GM18526 (cell line): ENCODE data around the gene PLEKHH1.

Experiments
- POLR2A ChIP-seq: IDR thresholded peaks from 3 replicates; pipeline ENCODE4 v1.6.1; 2011; ENCODE audit not compliant: insufficient read length; ENCODE audit errors: extremely low read depth

Gene PLEKHH1

DNA sequence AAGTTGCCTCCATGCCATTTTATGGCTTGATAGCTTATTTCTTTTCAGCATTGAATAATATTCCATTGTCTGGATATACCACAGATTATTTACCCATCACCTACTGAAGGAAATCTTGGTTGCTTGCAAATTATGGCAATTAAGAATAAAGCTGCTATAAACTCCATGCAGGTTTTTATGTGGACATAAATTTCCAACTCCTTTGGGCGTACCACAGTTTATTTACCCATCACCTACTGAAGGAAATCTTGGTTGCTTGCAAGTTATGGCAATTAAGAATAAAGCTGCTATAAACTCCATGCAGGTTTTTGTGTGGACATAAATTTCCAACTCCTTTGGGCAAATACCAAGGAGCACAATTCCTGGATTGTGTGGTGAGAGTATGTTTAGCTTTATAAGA is 12.6 kb upstream of the PLEKHH1 start:
- no peak for TF ChIP-seq POLR2A

DNA sequence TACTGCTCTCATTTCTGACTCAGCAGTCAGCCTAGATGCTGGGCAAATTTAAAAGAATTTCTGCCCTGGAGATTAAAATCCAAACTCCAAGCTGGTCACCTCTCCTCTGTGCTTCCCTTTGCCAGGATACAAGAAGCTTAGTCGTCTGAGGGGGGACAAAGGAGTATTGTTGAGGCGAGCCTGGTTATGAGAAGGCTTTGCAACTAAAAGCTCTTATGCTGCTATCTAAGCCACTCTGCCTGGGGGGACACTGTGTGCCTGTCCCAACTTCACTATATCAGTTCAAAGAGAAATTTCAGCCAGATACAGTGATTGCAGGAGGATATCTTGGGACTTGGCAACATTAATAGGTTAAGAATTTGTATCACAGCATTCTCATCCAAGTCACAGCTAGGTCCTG is 10.8 kb upstream of the PLEKHH1 start:
- TF ChIP-seq POLR2A = no peak

DNA sequence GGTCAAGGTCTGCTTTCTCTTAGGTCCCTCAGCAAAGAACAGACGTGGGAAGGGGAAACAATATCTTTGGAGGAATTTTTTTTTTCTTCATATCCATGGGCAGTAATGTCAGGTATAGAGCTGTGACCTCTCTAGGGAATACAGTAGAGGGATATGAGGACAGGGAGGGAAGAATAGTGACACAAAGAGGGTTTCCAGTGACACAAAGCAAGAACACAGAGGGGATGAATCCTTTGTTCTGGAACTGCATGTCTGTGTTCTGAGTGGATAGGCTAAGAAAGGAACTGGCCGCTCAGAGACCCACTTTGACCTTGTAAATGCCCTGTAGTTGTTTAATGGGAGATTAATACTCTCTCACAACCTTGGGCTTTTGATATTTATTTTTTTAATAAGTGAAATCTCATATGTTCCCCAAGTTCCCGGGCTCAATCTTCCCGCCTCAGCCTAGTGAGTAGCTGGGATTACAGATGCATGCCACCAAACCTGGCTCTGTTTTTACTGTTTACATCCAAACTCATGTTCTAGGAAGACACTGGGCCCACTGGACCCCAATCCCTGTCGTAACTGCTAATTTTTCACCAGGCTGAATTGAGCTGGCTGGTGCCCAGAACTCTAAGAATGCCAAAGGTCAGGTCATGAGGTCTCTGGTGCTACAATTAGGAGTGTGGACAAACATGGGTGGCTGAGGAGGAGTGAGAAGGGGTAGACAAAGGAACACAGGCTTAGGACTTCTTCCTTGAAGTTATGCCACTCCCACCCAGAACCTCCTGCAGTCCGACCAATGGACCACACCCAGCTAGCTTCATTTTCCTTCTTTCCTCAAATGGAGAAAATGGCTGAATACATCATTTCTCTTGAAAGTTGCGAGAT is 9.1 kb upstream of the PLEKHH1 start:
- no peak for TF ChIP-seq POLR2A

DNA sequence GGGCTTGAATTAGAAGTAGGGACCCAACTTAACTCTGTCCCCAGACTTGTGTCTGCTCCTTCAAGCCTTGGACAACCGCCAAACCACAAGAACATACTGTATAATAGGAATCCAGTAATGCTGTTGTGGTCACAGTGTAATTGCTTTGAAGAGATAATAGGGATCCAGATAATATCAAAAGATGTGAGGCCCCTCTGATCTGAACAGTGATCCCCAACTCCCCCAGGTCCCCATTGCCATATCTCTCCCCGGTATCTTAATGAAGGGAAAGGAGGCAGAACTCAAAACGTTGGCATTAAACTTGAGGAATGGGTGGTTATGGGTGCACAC is 8.5 kb upstream of the PLEKHH1 start:
- TF ChIP-seq POLR2A = no peak

DNA sequence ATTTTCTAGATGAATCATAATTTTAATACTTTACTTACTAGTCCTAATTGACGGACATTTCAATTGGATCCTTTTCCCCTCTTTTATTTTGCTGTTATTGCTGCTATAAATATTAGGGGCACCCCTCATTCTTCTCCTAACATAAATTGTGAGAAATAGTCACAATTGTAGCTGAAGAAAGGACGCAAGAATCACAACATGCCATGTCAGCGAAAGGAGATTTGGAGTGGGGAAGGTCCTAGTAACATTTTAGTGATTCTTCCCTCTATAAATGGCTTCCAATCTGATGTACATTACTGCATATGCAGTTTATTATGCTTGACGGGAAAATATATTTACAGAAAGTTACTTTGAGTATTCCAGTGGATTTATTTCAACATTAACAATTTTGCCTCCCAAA is 7.7 kb upstream of the PLEKHH1 start:
- no peak for TF ChIP-seq POLR2A

DNA sequence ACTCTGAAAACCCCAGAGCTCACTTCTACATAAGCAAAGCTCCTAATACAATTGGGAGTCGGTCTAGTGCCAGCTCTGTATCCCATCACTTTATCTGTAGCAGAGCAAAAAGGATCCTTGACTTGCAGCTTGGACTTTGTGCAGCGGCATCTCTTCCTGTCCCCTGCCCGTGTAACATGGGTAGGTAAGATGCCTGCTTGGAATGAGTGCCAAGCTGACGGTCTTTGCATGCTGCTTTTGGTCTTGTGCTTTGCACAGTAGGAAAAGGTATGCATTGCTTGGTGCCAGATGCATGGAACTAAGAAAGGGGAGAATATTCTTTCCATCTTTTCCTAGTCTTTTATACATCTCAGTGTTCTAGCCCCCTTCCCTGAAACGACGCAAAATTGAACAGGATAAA is 6.9 kb upstream of the PLEKHH1 start:
- no peak for TF ChIP-seq POLR2A

DNA sequence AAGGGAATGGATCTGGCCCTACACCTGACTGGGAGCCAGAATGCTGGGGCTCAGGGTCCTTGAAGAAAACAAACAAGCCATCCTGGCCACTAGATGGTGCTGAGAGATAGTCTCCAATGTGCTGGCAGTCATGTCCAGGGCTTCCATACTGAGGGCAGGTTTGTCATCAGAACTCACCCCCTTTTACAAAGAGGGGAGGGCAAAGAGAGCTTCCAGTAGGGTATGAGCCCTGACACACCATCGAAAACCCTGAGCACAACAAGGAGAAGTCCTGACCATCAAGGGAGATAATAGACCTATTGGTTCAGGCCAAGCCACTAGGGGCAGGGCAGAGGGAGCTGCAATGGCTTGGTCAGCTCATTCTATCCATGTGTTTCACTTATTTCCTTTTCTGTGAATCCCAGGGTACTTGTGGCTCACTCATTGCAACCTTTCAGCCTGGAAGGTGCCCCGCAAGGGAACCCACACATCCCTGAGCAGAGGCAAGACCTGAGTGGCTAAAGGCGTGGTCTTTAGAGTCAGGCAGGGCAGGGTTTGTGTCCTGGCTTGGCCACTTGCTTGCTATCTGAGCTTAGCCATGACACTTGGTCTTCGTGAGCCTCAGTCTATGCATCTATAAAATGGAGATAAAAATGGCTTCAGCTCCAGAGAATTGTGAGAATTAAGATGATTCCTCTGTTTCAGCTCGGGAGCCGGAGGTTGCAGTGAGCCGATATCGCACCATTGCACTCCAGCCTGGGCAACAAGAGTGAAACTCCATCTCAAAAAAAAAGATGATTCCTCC is 6.2 kb upstream of the PLEKHH1 start:
- TF ChIP-seq POLR2A = no peak

DNA sequence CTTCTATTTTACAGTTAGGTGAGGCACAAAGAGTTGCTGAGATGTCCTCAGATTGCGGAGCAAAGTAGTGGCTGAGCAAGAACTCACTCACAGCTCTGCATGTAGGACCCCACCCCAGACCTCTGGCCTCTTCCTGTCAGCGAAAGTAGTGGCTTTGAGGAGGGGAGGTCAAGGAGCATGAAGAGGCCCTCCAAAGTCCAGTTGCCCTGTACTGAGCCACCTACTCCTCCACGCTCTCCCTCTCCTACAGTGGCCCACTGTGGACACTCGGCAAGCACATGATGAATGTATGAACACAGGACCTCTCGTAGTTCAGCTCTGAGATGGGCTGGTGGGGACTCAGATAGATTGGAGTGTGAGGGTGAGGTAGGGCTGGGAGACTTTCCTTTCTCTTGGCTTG is 5.3 kb upstream of the PLEKHH1 start:
- no peak for TF ChIP-seq POLR2A

DNA sequence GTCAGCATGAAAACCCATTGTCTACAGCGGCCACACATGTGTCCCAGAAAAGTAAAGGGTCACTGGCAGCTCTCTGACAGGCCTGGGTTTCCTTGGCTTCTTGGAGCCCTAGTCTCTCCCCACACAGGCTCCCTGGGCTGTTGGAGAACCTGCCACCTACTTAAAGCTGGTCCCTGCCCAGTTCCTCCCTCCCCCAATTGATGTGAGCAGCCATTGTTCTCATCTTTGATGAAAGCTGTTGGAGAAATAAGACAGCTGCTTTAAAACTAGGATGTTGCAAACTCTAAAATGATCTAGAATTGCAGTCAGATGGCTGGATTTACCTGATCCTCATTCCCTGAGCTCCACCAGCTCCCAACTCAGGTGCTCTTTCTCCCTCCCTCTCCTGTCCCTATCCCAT is 4.8 kb upstream of the PLEKHH1 start:
- no peak for TF ChIP-seq POLR2A

DNA sequence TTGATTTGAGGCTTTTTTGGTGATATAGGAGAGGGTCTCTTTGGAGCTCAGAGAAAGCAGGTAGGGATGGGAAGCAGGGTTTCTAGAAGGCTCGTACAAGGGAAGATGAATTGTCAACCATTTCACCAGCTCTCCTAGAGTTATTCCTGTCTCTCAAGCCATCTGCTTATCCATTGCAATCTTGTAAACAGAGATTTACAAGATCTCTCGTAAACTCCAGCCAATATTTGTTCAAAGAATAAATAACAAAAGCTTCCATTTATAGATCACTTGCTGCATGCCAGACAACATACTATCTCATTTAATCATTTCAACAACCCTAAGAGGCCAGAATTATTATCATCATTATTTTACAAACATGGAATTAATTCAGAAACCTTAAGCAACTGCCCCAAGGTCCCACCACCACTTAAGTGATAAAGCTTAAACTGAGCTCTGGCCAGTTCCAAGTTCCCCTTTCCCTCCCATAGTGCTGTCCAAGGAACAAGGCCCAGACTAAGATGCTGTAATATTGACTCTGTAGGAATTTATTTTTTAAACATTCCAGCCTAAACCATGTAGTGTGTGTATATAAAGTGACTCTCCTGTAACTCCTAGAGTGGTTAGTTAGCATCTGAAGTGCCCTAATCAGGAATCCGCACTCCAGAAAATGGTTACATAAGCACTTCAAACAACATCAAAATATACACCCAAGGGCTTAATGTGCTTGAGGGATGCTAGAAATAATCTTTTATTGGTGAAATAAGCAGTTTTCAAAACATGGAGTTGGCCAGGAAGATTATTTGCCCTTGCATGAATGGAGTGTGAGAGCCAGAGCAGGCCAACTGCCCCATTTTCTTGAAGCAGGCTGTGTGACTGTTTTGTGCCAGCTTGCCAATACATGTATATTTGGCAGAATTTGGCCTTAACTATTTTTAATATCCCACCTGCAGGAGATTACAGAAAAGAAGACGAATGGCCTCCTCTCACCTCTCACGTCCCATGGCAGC is 2.8 kb upstream of the PLEKHH1 start:
- no peak for TF ChIP-seq POLR2A

DNA sequence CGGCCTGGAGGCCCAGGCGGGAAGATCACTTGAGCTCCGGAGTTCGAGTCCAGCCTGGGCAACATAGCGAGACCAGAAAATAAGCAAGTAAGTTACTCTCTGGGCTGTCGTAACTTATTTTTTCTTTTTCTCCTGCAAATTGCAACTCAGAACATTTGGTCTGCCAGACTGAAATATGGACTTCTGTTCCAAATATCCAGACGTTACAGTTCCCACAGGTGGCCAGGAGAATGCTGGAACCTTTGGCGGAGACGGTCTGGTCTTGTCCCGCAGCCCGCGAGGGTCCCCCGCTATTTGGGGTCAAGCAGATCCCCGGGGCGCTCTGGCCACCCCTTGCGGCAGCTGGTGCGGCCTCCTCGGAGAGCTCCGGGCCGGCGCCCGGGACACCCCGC is 488 bp upstream of the PLEKHH1 start:
- TF ChIP-seq POLR2A = no peak

DNA sequence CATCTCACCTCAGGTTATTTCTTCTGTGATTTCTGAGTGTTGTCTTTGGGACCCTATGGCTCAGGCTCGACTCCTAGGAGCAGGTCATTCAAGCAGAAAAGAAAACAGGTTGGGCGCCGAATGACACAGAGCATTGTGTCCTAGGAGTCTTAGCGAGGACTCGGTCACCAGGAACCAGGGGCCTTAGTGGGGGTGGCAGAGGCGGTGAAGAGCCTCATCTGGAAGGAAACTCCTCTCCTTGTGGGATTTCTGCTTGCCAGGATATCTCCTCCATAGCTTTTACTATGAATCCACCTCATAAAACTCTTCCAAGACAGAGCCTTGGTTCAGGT is 630 bp downstream of the PLEKHH1 start:
- no peak for TF ChIP-seq POLR2A

DNA sequence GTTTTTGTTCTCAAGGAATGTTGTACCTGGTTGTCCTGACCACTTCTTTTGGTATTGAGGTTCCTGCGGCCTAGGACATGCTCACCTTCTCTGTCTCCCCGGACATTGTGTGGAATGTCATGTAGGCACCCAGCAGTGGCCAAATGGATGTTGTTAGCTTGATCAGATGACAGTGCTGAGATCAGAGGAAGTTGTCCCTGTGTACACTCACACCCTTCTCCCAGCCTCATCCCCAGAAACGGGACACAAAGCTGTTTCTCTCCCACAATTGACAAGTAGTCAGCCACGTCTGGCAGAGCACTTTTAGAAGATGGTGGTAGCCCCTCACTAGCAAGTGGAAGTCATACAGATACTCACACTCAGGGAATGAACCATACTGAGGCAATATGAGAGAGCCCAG is 3.0 kb downstream of the PLEKHH1 start:
- no peak for TF ChIP-seq POLR2A

DNA sequence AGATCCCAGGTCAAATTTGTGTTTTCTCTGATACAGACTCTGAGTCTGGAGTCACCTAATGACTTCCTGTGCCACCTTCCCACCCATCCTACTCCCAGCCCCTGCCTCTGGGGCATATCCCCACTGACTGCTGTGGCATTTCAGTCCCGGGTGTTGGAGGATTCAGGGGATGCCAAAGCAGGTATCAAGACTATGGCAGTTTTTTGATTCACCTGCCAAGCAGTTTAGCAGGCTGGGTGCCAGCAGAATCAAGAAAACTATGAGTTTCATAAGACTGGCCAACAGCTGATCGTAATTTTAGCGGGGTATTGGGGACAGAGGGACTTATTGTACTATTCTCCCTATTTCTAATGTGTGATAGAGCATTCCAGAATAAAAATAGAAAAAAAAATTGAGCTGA is 4.6 kb downstream of the PLEKHH1 start:
- TF ChIP-seq POLR2A = no peak

DNA sequence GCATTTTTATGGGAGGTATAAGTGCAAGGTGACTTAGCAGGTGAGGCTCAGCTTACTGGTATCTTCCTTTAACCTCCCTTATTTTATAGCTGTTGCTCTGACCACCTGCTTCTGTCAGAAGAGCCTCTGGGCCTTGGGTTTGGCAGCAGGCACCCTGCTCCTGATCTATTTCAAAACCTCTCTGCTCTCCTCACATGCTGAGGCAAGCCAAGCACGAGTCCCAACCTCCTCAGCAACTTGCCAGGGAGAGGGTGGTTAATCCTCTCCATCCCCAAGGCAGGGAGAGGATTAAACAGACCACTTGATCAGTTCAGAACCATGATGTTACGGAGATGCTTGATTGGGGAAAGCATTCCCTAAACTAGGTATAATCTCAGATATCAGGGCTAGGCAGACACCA is 5.4 kb downstream of the PLEKHH1 start:
- TF ChIP-seq POLR2A = no peak

DNA sequence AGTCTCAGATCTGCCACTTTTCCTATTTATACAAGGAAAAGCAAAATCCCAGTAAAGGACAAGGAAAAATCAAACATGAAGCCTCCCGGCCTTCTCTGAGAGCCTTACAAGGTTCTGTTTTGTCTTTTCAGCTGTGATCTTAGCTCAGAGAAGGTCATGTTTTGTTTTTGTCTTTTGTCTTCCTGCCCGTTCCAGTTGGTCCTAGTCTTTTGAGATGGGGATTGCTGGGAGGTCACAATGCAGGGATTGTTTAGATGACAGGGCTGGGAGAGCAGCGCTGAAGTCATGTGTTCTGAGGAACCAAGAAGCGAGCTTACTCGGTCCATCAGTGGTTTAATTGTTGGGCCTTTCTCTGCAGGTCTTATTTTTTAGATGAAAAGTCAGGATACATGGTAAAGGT is 6.0 kb downstream of the PLEKHH1 start:
- no peak for TF ChIP-seq POLR2A
